PC-9 (cell line): ENCODE measurements around the gene SDHA.

Experiments
- CTCF ChIP-seq: fragments of 200-600 bp; sonication (generic); conservative IDR thresholded peaks from 2 replicates; pipeline ENCODE4 v1.6.1; 2017; ENCODE audit warnings: mixed run types, antibody characterized with exemption, mild to moderate bottlenecking, moderate library complexity
- EZH2 ChIP-seq: fragments of 200-600 bp; sonication (generic); IDR thresholded peaks from 2 replicates; pipeline ENCODE4 v1.8.0; 2017; ENCODE audit warnings: antibody characterized with exemption, low read depth

GRCh38 chr5:199950-200645 is 18.0 kb upstream of the SDHA start:
- TF ChIP-seq CTCF (no peak), EZH2 (no peak)
